Esophagus muscularis mucosa (tissue), 3 donors: ENCODE results near the gene TNRC6C.

Source experiments
- EP300 ChIP-seq: sonication (generic); formaldehyde crosslinking; IDR thresholded peaks from one replicate; pipeline ENCODE4 v1.6.1; 2017; ENCODE audit warnings: antibody characterized with exemption
- TF ChIP-seq, protein P1 (sequence below), 3 experiments: fragments of 200-600 bp in 2 of 3; fragments of 450-650 bp in 1 of 3; sonication (generic) in 2 of 3; IDR thresholded peaks; one replicate each; pipeline ENCODE4 v1.5.1; 2017 to 2019; ENCODE audit warnings: antibody characterized with exemption in 3 of 3, mild to moderate bottlenecking in 2 of 3, moderate library complexity in 1 of 3

DNA sequence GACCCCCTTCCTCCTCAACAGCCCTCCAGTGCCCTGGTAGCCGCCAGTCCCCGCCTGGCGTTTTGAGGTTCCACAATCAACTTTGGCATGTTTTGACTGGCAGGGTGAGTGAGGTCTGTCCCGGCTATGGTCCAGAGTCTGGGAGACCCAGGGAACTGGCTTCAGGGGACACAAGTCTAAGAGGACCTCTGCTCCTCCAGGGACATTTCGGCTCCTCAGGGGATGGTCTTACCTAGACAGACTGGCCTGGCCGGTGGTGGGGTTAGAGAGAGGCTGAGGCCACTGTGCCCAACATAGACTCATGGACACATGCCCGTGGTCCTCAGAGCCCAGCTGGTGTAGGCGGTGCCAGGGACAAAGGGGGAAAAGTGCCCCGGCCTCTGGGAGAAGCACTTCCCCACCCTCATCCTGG, 174.3 kb downstream of the TNRC6C start:
- TF ChIP-seq, protein P1, sequence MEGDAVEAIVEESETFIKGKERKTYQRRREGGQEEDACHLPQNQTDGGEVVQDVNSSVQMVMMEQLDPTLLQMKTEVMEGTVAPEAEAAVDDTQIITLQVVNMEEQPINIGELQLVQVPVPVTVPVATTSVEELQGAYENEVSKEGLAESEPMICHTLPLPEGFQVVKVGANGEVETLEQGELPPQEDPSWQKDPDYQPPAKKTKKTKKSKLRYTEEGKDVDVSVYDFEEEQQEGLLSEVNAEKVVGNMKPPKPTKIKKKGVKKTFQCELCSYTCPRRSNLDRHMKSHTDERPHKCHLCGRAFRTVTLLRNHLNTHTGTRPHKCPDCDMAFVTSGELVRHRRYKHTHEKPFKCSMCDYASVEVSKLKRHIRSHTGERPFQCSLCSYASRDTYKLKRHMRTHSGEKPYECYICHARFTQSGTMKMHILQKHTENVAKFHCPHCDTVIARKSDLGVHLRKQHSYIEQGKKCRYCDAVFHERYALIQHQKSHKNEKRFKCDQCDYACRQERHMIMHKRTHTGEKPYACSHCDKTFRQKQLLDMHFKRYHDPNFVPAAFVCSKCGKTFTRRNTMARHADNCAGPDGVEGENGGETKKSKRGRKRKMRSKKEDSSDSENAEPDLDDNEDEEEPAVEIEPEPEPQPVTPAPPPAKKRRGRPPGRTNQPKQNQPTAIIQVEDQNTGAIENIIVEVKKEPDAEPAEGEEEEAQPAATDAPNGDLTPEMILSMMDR (IDR thresholded peaks at IDR 0.05): no peak
- TF ChIP-seq EP300: no peak
